CD4-positive, alpha-beta T cell treated with Interleukin-15 for 1 hour (primary cell): Measurements from ENCODE around the gene TSHR.
"Not testable (repeated sequence)": the region's sequence is repeated elsewhere in the genome, so short reads cannot be mapped to it uniquely, and the experiment has no call there.

ENCODE experiments used
- DNase-seq: peaks from one replicate; pipeline ENCODE4 v3.0.0-alpha.2; 2020

Gene TSHR

DNA sequence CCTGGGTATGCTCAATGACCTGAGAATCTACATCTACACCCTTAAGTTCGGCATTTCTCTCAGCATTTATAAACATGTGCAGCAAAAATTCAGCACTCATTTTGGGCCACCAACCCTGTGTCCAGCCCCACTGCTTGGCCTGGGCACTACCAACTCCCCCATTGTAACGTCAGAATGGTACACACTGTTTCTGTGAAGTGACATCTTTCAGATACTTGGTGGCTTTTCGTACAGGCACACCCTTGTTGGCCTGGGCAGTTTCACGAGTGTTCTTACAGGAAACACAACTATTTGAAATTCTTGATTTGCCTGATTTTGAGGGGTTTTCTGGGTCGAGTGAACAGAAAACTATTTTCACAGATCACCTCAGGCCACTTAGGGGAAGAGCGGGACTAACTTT, 46.0 kb downstream of the TSHR start:
- DNase-seq = no peak

DNA sequence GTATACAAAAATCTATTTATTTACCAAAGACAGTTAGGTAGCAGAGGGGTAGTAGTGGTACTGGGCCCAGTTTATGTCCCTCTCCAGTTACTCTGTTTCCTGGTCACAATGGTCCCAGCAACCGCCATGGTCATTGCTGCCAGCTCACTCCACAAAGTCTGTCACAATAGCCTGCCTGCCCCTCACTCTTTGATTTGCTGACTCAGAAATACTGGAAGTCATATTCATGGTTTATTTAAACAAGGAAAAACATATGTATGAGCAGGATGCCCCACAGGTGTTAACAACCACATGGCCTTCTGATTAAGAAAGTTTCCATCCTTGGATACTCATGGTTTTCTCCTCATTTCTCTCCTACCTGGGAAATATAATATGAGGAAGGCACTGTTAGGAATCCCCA, 49.2 kb downstream of the TSHR start:
- no peak for DNase-seq

DNA sequence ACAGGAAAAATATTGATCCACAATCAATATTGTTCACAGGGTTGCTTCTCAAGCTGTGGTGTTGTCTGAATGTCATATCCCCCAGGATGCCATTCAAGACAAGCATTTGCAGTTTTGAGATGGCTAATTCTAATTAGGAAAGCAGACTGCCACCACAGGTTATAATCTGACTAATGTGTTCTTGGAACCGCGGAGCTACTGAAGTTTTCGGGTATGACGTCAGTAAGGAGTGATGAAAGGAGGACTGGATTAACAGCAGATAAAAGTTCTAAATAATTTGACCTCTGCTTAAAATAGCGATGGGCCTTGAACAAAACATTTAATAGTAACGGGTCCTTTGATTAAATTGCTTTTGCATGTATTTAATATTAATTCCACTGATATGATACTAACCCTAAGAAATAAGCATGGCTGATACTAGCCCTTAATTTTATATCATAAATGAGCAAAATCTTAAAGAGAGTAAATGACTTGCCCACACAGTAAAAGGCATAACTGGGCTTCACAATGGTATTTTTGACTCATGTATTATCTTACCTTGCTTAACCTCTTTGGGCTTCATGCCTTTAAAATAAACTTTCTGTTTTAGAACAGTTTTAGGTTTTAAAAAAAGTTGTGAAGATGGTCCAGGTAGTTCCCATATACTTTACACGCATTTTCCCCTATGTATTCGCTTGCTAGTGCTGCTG, 50.3 kb downstream of the TSHR start:
- DNase-seq = no peak

DNA sequence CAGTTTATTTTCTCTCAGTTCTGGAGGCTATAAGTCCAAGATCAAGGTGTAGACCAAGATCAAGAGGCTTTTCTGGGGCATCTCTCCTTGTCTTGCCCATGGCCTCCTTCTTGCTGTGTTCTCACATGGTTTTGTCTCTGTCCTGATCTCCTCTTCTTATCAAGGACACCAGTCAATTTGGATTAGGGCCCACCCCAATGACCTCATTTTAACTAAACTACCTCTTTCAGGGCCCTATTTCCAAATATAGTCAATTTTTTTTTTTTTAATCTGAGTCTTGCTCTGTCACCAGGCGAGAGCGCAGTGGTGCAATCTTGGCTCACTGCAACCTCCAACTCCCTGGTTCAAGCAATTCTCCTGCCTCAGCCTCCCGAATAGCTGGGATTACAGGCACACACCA, 50.8 kb downstream of the TSHR start:
- DNase-seq = no peak

DNA sequence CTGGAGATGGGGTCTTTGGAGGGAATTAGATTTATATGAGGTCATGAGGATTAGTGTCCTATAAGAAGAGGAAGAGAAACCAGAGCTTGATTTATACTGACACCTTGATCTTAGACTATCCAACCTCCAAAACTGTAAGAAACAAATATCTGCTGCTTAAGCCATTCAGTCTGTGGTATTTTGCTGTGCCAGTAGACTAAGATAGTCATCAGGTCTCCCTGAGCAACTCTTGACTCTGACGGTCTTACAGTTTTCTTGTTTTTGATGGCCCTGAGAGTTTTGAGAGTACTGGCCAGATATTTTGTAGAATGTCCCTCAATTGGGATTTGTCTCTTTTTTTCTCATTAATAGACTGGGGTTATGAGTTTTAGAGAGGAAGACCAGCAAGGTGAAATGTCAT, 51.7 kb downstream of the TSHR start:
- DNase-seq = no peak

DNA sequence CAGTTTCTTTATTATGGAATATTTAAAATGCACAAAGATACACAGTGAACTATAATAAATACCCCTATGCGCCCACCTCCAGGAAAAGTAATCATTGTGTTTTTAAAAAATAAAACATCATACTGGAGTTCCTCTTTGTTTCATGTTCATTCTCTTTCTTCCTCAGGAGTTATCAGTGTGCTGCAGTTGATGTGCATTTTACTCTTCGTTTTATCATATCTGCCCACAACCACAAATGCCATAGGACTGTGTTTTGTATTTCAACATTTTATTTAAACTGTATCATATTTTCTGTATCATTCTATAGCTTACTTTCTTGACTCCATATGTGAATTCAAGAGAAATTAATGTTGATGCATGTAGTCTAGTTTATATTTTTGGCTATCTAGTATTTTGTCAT, 53.9 kb downstream of the TSHR start:
- no peak for DNase-seq

DNA sequence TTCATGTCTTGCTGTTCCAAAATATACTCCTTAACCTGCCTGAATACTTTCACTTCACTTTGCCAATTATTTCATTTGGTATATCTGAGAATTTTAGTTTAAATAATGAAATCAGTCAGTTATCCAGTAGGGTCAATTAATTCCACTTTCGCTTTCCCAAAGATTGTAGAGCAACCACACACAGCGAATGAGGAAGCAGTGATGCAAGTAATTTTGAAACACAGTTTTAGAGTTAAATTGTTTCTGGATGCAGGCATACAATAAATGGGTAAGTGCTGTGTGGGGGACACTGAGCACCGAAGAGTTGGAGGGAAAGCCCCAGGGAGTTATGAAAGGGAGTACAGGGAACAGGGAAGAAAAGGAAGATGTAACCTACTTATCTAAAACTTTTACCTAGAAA, 62.8 kb downstream of the TSHR start:
- DNase-seq = no peak

DNA sequence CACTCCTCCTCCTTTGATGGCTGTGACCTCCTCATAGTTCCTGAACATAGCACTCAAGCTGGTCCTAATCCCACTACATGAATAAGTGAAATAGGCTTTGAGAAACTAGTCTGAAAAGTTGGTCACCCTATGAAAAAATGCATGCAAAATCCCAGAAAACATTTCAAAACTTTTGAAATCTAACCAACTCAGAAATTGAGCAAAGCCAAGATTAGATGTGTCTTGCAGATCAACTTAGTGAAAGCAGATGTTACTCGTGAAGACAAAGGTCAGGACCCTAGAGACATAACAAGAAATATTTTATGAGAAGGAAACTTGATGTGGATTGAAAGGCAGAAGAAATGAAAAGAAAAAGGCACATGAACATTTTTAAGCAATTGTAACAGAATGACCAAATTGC, 63.3 kb downstream of the TSHR start:
- DNase-seq = no peak

DNA sequence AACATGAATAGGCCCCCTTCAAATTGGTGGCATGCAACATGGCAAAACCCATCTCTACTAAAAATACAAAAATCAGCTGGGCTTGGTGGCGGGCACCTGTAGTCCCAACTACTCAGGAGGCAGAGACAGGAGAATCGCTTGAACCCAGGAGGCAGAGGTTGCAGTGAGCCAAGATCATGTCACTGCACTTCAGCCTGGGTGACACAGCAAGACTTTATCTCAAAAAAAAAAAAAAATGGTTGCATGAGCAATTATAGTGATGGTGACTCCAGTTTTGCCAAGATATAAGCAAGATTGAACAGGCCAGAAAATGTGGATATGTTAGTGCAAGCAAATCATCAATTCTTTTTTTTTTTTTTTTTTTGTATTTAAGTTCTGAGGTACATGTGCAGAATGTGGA, 63.7 kb downstream of the TSHR start:
- DNase-seq = not testable (repeated sequence)

DNA sequence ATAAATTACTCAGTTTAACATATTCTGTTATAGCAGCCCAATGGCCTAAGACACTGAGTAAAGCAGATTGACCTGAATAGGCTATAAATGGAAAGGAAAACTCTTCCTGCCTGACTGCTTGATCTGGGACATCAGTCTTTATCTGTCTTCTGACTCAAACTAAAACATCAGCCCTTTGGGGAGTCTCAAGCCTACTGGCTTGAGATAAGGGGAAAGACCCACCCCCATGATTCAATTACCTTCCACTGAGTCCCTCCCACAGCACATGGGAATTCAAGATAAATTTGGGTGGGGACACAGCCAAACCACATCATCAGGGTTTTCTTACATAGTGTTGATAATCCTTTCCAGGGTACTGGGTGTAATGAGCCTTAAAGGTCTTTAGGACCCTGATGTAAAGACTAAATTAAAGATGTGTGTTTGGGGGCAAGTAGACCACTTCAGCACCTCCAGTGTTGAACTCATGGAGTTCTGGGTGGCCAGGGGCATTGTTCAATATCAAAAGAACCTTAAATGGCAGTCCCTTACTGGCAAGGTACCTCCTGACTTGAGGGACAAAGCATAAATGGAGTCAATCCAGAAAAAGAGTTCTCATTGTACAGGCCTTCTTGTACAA, 67.8 kb downstream of the TSHR start:
- DNase-seq = no peak

DNA sequence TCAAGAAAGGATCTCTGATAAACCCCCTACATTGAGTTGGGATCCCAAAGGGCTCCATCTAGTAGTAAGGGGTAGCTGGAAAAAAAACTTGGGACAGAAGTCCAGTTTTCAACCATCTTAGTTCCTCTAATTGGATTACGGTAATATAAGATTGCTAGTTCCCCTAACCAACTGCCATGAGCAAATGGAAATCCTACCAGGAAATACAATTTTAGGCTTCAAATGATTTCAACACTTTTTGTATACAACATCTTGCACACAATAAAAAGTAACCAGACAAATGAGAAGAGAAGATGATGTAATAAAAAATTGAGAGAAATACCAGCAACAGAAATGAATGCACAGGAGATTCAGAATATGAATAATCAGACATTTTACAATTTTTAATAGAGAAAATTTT, 73.0 kb downstream of the TSHR start:
- DNase-seq = no peak

DNA sequence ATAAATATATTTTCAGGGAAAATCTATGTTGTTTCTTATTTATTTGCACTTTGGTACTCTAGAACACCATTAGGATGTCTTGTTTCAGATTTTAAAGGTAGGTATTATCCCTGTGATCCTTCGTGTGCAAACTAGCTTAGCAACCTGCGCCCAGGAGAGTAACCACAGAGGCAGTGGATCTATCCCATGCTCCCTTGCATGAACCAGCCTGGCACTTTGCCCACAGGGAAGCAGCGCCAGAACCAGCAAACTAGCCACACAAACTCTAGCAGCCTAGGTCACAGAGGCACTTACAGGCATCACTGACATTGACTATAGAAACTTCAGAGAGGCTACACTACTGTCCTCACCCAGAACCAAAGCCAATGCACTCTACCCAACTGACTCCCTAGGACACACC, 76.1 kb downstream of the TSHR start:
- DNase-seq = no peak

DNA sequence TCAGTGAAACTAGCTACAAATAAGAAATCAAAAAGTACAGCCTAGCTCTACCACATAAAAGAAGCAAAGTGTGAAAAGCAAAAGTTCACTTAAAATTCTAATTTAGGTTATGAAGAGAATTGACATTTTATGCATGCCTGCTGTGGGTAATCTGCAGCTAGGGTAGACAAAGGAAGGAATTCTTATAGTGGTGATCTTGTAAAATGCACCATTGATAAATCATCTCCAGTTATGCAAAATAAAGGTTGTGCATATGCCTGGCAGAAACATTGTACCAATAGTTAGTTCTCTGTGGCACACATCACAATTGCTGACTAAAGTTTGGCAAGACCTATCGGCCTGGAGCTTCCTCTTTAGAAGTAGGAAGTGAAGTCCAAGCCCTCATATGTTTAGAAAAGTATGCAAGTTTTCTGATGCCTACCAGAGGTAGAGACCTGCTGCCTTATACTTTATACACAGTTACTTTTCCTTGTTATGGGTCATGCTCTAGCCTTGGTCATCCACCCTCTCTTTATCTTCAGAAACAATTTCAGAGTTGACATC, 78.3 kb downstream of the TSHR start:
- DNase-seq = no peak

DNA sequence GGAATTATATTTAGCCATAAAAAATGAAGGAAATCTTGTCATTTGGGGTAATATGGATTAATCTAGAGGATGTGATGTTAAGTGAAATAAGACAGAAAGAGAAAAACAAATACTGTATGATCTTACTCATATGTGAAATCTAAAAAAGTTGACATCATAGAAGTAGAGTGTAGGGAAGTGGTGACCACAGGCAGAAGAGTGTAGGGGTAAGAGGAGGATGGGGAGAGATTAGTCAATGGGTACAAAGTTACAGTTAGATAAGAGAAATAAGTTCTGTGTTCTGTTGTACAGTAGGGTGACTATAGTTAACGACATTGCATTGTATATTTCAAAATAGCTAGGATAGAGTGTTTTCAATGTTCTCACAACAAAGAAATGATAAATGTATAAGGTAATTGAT, 87.0 kb downstream of the TSHR start:
- DNase-seq = no peak

DNA sequence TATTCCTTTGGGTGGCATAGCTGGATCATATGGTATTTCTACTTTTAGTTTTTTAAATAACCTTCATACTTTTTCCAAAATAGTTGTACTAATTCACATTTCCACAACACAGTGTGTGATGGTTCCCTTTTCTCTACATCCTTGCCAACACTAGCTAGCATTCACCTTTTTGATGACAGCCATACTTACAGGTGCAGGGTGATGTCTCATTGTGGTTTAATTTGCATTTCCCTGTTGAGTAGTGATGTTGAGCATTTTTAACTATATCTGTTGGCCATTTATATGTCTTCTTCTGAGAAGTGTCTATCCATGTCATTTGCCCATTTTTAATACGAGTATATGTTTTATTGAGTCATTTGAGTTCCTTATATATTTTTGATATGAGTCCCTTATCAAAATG, 96.1 kb downstream of the TSHR start:
- DNase-seq = no peak

DNA sequence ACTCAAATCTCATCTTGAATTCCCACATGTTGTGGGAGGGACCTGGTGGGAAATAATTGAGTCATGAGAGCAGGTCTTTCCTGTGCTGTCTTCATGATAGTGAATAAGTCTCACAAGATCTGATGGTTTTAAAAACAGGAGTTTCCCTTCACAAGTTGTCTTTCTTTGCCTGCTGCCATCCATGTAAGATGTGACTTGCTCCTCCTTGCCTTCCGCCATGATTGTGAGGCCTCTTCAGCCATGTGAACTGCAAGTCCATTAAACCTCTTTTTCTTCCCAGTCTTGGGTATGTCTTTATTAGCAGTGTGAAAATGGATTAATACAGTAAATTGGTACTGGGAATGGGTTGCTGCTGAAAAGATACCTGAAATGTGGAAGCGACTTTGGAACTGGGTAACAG, 98.6 kb downstream of the TSHR start:
- not testable (repeated sequence) for DNase-seq

DNA sequence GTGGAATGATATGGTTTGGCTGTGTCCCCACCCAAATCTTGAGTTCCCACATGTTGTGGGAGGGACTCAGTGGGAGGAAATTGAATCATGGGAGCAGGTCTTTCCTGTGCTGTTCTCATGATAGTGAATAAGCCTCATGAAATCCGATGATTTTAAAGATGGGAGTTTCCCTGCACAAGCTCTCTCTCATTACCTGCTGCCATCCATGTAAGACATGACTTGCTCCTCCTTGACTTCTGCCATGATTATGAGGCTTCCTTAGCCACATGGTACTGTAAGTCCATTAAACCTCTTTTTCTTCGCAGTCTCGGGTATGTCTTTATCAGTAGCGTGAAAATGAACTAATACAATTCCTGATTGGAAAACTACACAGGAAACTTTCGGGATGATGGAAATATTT, 100.5 kb downstream of the TSHR start:
- no peak for DNase-seq

DNA sequence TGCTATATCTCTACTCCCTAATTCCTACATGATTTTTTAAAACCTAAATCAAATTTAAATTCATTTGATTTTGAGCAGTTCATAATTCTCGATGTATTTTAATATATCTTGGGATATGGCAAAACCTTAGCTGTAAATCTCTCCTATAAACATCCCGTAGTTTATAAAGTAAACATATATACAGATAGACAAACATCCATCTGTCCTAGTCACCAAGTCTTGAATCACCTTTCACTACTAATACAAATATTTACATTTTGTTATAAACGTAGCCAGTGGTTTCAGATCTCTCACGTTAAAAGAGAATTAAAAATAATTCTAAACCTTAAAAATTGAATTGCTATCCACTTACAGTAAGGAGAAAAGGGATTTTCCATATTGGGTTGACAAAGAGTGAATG, 107.0 kb downstream of the TSHR start:
- DNase-seq = no peak

DNA sequence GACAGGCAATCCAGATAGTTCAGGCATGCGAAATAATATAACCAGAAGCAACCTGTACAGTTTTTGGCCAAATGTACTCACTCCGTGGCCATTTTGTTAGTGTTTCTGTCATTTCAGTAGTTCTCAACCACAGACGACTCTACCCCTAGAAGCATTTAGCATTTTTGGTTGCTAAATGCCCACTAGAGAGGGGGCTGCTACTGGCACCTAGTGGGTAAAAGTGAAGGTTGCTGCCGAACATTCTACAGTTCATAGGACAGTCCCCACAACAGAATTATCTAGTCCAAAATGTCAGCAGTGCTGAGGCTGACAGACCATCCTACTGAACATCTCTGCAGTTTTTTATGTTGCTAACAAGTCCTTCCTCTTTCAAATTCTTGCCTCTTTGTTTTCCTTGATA, 107.4 kb downstream of the TSHR start:
- DNase-seq = no peak

DNA sequence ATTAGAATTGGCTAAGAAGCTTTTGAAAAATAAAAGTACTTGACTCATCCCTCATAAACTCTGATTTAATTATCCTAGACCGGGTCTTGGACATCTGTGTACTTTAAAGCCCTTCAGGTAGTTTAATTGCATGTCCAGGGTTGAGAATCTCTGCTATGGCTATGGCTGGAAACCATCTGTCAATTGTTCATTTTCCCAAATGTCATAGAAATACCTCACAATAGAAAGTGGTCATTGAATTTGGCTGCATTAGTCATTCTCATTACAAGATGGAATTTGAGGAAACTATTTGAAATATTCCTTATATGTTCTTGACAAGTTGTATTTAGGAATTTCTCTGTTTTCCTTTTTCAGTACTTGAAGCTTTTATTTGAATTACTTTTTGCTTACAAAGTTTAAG, 111.3 kb downstream of the TSHR start:
- no peak for DNase-seq

DNA sequence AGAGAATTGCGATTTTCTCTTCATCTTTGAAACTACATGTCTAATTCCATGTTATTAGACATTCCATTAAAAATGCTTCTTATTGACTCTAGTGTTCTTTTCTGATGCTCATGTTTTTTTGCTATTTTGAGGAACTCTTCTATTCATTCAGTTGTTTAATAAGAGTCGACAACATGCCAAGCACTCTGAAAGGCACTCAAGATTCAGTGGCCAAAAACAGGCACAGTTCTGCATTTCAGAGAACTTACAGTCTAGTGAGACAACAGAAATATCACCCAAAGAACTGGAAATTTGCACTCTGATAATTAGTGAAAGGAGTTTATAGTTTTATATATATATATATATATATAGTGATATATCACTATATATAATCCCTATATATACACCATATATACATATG, 111.7 kb downstream of the TSHR start:
- DNase-seq = no peak

DNA sequence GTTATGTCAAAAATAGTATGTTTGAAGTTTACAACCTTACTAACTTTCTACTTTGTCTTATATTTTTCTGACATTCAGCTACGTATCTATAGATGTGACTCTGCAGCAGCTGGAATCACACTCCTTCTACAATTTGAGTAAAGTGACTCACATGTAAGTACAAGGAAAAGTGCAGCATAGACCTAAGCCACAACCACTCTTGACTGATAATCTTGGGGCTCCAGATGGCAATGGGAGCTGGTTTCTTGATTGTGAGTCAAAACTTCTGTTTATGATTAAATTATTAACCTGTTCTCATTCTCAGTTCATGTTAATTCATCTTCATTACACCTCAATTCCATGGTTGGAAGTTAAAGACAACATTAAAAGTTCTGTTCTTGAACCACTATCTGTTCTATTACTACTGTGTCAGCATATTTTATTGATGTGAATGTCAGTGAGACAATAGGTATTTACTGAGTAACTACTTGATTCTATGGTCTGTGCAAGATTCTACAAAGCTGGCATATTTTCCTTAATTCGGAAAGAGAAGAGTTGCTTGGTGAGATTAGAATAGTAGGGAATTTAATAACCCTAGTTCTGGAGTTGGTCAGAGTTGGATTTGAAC, 112.9 kb downstream of the TSHR start:
- DNase-seq = no peak

DNA sequence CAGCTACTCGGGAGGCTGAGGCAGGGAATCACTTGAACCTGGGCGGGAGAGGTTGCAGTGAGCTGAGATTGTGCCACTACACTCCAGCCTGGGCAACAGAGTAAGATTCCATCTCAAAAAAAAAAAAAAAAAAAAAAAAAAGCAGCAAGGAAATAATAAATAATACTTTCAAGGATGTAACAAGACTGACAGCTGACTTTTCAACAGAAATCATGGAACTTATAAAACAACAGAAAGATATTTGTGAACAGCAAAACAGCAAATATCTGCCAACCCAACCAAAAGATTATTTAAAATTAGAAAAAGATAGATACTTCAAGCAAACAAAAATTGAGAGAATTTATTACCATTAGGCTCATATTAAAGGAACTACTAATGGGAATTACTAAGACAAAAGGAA, 115.1 kb downstream of the TSHR start:
- no peak for DNase-seq

DNA sequence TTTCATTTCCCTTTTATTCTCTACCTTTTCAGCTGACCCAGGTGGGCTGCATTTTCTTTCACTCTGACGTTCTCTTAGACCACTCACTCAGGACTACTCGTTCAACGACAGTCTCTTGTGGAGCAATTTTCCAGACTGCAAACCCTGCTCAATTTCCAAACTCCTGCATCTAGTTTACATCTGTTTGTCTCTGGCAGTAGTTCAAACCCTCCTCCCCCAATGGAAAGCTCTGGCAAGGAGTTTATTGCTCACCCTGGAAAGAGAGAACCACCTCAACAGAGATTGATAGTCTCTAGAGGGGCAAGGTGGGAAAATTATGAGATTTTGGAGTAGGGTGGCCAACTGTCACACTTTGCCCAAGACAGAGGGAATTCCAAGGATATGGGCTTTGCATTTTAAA, 130.2 kb downstream of the TSHR start:
- DNase-seq = no peak

DNA sequence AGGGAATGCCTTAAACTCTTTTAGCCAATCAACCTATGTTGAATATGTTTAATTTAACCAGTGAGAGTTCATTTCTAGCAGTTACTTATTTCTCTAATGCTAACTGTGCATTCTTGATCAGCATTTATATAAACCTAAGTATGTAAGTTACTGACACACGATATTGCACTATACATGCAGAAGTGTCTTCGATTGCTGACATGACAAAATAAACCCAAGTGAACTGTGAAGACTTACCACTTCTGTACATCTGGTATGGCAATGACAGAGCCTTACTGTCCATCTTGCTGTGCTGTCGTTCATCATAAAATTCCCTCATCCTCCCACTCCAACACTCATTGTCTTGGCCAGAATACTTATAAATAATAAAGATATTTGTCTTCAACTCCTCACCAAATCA, 131.8 kb downstream of the TSHR start:
- no peak for DNase-seq
